Naive thymus-derived CD8-positive, alpha-beta T cell (primary cell): ENCODE data around the gene SFMBT2. TPM values are rescaled to one million over a fixed set of nuclear protein-coding genes. Genes with fewer than 3 reads are reported as not detected.
A peak's percentile ranks its signal among the peaks of the same experiment; 100 is the strongest.

Experiments used
- ATAC-seq, 2 donors: fragments of 150-1000 bp; cut with Tn5 transposase in 1 of 2; sonication (Bioruptor Pico), chemical (Tn5 transposase) in 1 of 2; 1 replicate in 1 of 2; 2 replicates in 1 of 2; pipeline ENCODE4 v1.10.0; 2021; ENCODE audit warnings: mild to moderate bottlenecking in 2 of 2, moderate library complexity in 2 of 2
- POLR2A ChIA-PET: fragments of 350-600 bp; sonication (Branson Sonifier 250); formaldehyde crosslinking; loops from one replicate; lab custom pipeline; 2021; ENCODE audit warnings: antibody characterized with exemption; lab: Charles Lee
- DNase-seq, 10 donors: peaks; one replicate each; pipeline versions ENCODE4 v3.0.0 to v3.0.0-alpha.2; 2020 to 2022
- H3K27ac Mint-ChIP-seq, 10 donors: one replicate each; pipeline ENCODE4 v1.8.0; 2020 to 2022; ENCODE audit warnings: mild to moderate bottlenecking in 10 of 10, mixed read lengths in 10 of 10, moderate library complexity in 4 of 10, inconsistent platforms in 1 of 10
- H3K27me3 Mint-ChIP-seq, 5 donors: one replicate each; pipeline ENCODE4 v1.8.0; 2021 to 2022; ENCODE audit warnings: mixed read lengths in 5 of 5
- H3K36me3 Mint-ChIP-seq, 3 donors: one replicate each; pipeline ENCODE4 v1.8.0; 2020 to 2022; ENCODE audit warnings: mixed read lengths in 3 of 3, mild to moderate bottlenecking in 2 of 3, inconsistent platforms in 1 of 3
- H3K4me1 Mint-ChIP-seq, 4 donors: one replicate each; pipeline ENCODE4 v1.8.0; 2021 to 2022; ENCODE audit warnings: mixed read lengths in 4 of 4
- H3K4me3 Mint-ChIP-seq, 10 donors: one replicate each; pipeline ENCODE4 v1.8.0; 2020 to 2022; ENCODE audit warnings: mild to moderate bottlenecking in 10 of 10, mixed read lengths in 10 of 10, moderate library complexity in 6 of 10, inconsistent platforms in 1 of 10
- H3K9me3 Mint-ChIP-seq, 9 donors: one replicate each; pipeline ENCODE4 v1.8.0; 2020 to 2022; ENCODE audit warnings: mixed read lengths in 9 of 9, mild to moderate bottlenecking in 3 of 9, inconsistent platforms in 1 of 9, moderate library complexity in 1 of 9
- polyA plus RNA-seq, 3 donors: library from polyadenylated mRNA; unstranded; fragments of 300-500 nt; fragmentation: Illumina TruSeq; gene quantifications; one replicate each; pipeline ENCODE4 v1.2.3, GENCODE V29; 2021
- total RNA-seq, 8 experiments: library from RNA in 2 of 8; stranded (reverse) in 2 of 8; gene quantifications; one replicate each; pipeline ENCODE4 v1.2.3 and lab custom pipeline; 2021 to 2026

SFMBT2 gene
- total and polyA plus RNA-seq, 5 experiments from 2014 or later = 2.2 to 31.8 (median 6.7) TPM

DNA sequence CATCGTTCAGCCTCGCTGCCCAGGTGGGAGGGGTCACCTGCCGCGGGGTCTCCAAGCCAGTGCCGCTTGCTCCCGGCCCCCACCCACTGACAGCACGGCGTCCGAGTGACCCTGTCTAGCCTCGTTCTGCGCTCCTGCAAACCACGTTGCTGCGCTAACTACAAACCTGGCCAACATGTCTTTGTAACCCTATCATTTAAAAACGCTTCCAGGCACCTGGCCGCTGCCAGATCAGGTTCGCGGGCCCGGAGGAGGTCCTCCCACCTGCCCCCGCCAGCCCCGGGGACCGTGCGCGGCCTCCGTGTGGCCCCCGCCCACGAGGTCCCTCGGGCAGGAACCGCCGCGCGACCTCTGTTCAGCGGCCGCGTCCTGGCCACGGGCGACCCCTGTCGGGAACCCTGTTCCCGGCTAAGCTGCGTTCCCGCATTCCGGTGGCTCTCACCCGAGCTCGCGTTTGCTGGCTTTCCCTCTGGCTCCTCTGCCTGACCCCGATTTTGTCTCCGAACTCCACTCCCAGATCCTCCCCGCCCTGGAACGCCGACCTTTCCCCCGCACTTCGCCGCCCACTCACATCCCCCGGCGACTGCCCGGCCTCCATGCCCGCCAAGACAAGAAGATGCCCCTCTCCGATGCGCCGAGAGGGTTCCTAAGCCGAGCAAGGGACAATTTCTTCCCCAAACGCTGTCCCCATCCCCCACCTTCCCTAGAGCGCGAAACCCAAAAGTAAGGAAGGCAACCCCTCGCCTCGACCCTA, 2.4 kb downstream of the SFMBT2 start:
- H3K27ac Mint-ChIP-seq = peak overlapping the region; percentile 79 to 98 (median 95)
- no peaks in the 10 kb centered on the region for H3K9me3 Mint-ChIP-seq
- H3K27me3 Mint-ChIP-seq = peaks cover 0 to 4% (median 0%) of the 10 kb centered on the region in 5 donors
- peak in 8 of 10 donors; percentile 14 to 53 (median 44) for DNase-seq
- H3K36me3 Mint-ChIP-seq = peaks cover 0 to 7% (median 0%) of the 10 kb centered on the region in 3 donors
- peak overlapping the region; percentile 91 to 99 (median 96) for H3K4me3 Mint-ChIP-seq
- peak; percentile 7 to 31 for ATAC-seq
- H3K4me1 Mint-ChIP-seq = peaks cover 25 to 69% (median 52%) of the 10 kb centered on the region in 4 donors
- POLR2A ChIA-PET = interaction anchor here (0.5 to 3.6 kb wide), 11 partner anchors 9 to 481 kb away, joined by 3 to 22 read pairs (median 4); no protein-coding TSS in a partner anchor

DNA sequence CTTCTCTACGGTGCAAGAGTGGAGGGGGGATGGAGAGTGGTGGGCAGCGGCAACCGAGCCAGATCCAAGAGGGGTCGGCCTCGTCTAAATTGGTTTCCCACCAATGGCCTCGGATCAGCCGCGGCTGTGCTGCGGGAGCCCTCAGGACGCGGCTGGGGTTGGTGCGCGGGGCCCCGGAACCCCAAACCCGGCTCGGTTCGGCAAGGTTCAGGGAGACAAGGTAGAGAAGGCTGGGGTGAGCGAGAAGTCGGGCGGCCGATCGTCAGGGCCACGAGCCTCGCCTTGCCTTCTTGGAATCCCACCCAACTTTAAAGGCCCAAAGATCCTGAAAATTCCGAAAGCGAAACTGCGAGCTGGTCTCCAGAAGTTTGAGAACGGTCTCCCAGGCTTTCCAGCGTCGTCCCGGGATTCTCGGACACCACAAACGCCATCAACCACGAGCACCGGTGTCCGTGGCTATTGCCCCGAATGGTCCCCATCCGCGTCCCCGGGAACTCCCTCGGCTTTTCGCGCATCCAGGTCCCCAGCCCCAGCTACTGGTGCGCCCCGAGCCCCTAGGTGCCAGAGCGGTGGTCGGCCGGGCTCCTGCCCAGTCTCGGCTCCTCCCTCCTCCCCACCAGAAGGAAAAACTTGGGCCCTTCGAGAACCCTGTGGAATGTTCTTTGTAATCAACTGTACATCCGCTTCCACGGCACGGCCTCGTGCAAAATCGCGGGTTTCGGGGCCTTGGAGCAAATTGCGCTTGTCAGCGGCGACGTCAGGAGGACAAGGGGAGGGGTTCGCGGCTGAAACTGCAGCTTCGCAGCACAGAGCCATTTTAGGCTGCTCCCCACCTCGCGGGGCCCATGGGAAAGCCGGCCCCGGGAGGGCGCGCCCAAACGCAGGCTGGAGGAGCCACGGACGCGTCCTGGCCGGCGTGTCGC, 3.2 kb downstream of the SFMBT2 start:
- no peaks in the 10 kb centered on the region for H3K9me3 Mint-ChIP-seq
- H3K27ac Mint-ChIP-seq = peak overlapping the region; percentile 58 to 93 (median 84)
- H3K36me3 Mint-ChIP-seq = peaks cover 0 to 7% (median 0%) of the 10 kb centered on the region in 3 donors
- peaks cover 0 to 4% (median 0%) of the 10 kb centered on the region in 5 donors for H3K27me3 Mint-ChIP-seq
- H3K4me1 Mint-ChIP-seq = peaks cover 25 to 75% (median 58%) of the 10 kb centered on the region in 4 donors
- DNase-seq (peak; percentile 36 to 75 (median 54)), ATAC-seq (peak; percentile 18 to 31)
- POLR2A ChIA-PET = interaction anchor here (0.7 to 1.8 kb wide), 5 partner anchors 22 to 286 kb away, joined by 3 to 6 read pairs (median 4); no protein-coding TSS in a partner anchor
- peak overlapping the region; percentile 85 to 99 (median 94) for H3K4me3 Mint-ChIP-seq

DNA sequence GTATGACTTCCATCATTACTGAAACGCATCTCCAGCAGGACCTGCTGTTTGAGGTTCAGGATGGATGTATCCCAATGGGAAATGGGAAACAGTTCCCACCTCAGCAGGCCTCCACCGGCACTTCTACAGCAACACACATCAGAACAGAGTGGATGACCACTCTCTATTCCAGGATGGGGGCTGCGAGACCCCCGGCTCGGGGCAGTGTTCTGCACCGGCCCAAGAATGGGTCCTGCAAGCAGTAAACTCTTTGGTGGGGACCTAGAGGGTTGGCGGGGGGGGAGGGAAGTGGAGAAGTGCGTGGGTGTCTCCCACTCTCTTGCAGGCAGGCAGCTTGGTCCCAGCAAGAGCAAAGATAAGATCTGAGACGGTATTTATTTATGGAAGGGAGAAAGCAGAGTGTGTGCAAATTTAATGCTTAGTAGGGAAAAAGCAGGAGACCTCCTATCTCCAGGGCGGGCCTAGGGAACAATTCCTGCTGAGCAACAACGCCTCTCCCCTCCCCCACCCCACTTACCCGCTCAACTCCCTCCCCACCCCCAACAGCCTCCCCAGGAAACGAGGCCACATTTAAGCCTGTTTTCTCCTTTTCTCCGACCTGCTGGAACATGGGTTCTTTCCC, 4.0 kb downstream of the SFMBT2 start:
- Mint-ChIP-seq H3K4me1 (peaks cover 24 to 75% (median 57%) of the 10 kb centered on the region in 4 donors), H3K27ac (peak overlapping the region in 9 of 10 donors; percentile 14 to 92 (median 80))

DNA sequence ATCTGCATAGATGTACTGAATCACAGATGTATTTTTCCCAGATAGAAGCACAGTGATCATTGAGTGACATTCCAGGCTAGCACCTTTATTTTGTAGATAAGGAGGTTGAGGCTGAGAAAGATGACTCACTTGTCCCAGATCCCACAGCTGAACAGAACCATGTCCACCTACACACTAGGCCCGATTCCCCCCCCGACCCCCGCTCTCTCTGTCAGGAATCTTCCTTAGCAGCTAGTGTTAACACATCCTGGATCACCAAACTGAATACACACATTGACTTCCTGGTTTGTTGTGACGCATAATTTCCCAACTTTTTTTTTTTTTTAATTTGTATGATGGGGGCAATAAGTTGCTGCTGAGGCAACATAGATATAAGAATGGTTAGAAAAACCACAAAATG, 5.2 kb downstream of the SFMBT2 start:
- ATAC-seq (no peak), DNase-seq (no peak)
- H3K4me1 Mint-ChIP-seq = peaks cover 24 to 81% (median 65%) of the 10 kb centered on the region in 4 donors
- peak overlapping the region in 5 of 10 donors; percentile 23 to 49 (median 43) for H3K27ac Mint-ChIP-seq
- POLR2A ChIA-PET = interaction anchor here (0.6 to 0.9 kb wide), 2 partner anchors 79 to 238 kb away, joined by 3 to 4 read pairs; no protein-coding TSS in a partner anchor
- H3K36me3 Mint-ChIP-seq = peaks cover 0 to 18% (median 0%) of the 10 kb centered on the region in 3 donors
- no peaks in the 10 kb centered on the region for H3K27me3 Mint-ChIP-seq
- peak overlapping the region in 4 of 10 donors; percentile 6 to 95 (median 35) for H3K4me3 Mint-ChIP-seq
- H3K9me3 Mint-ChIP-seq = no peaks in the 10 kb centered on the region

More for the DNA sequence above, 4.0 kb downstream of the SFMBT2 start:
- DNase-seq = peak in 1 of 10 donors; percentile 3
- peak overlapping the region; percentile 46 to 99 (median 92) for H3K4me3 Mint-ChIP-seq
- H3K36me3 Mint-ChIP-seq = peaks cover 0 to 14% (median 0%) of the 10 kb centered on the region in 3 donors
- H3K9me3 Mint-ChIP-seq = no peaks in the 10 kb centered on the region
- POLR2A ChIA-PET = interaction anchor here (1.2 kb wide), 1 partner anchor 24 kb away, joined by 4 read pairs; no protein-coding TSS in a partner anchor
- H3K27me3 Mint-ChIP-seq = peaks cover 0 to 4% (median 0%) of the 10 kb centered on the region in 5 donors
- ATAC-seq = no peak

DNA sequence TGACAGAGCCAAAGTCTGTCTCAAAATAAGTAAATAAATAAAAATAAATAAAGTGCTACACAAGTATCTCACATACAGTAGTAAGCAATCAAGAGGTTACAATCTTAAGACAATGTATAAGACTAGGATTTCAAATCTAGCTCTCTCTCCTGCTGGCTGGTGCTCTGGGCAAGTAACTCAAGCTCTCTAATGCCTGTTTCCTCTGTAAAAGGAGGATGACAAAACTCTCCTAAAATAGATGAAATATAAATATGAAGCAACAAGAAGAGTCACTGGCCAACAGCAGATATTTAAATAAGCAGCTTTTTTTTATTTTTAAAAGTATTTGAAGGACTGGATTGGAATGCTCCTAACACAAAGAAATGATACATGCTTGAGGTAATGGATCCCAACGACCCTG, 7.2 kb downstream of the SFMBT2 start:
- Mint-ChIP-seq H3K27ac (no peak overlapping the region), H3K27me3 (no peaks in the 10 kb centered on the region), H3K9me3 (no peaks in the 10 kb centered on the region), H3K4me3 (no peak overlapping the region), H3K36me3 (peaks cover 0 to 21% (median 0%) of the 10 kb centered on the region in 3 donors), H3K4me1 (peaks cover 24 to 82% (median 77%) of the 10 kb centered on the region in 4 donors)
- ATAC-seq (no peak), DNase-seq (no peak)
- POLR2A ChIA-PET = interaction anchor here (0.7 kb wide), 1 partner anchor 1130 kb away, joined by 3 read pairs; no protein-coding TSS in a partner anchor

DNA sequence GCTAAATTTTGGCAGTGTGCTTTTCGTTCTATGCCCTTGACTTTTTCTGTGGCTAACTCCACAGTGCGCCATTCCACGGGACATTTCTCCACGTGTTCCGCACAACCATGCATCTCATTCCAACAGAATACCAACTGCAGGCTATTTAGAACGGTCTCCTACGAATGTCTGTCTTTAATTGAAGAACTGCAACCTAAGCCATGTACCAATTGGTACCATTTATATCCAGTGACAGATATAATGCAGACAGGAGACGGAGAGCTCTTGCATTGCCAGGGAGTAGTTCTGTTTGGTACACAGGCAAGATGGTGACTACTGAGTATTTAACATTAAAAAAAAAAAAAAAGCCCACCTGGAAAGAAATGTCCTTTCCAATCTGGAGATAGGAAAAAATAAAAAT, 9.1 kb downstream of the SFMBT2 start:
- H3K9me3 Mint-ChIP-seq = no peaks in the 10 kb centered on the region
- H3K27me3 Mint-ChIP-seq = no peaks in the 10 kb centered on the region
- POLR2A ChIA-PET = no interaction called here
- H3K36me3 Mint-ChIP-seq = peaks cover 0 to 23% (median 0%) of the 10 kb centered on the region in 3 donors
- ATAC-seq (no peak), DNase-seq (no peak)
- H3K4me1 Mint-ChIP-seq = peaks cover 35 to 86% (median 78%) of the 10 kb centered on the region in 4 donors
- peak overlapping the region in 1 of 10 donors; percentile 15 for H3K27ac Mint-ChIP-seq
- no peak overlapping the region for H3K4me3 Mint-ChIP-seq

DNA sequence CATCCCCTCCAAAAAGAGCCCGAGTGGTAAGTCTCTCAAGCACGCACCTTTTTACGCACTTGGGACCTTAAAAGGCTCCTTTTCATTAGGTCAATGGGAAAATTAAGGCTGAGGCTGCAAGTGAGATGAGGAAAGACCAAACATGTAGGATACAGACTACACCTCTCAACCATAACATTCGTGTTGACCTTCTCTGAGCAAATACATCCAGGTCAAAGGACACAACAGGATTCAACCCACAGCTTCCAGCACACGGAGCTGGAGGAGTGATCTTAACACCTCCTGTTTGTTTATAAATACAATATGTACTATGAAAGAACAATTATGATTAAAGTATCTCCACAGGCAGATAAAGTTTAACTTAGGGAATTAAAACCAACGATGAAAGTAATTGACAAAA, 9.7 kb downstream of the SFMBT2 start:
- Mint-ChIP-seq H3K36me3 (peaks cover 0 to 23% (median 3%) of the 10 kb centered on the region in 3 donors), H3K27ac (peak overlapping the region in 1 of 10 donors; percentile 15), H3K4me1 (peaks cover 36 to 85% (median 76%) of the 10 kb centered on the region in 4 donors), H3K27me3 (no peaks in the 10 kb centered on the region), H3K9me3 (no peaks in the 10 kb centered on the region), H3K4me3 (no peak overlapping the region)
- ATAC-seq (no peak), DNase-seq (no peak)
- POLR2A ChIA-PET = no interaction called here

DNA sequence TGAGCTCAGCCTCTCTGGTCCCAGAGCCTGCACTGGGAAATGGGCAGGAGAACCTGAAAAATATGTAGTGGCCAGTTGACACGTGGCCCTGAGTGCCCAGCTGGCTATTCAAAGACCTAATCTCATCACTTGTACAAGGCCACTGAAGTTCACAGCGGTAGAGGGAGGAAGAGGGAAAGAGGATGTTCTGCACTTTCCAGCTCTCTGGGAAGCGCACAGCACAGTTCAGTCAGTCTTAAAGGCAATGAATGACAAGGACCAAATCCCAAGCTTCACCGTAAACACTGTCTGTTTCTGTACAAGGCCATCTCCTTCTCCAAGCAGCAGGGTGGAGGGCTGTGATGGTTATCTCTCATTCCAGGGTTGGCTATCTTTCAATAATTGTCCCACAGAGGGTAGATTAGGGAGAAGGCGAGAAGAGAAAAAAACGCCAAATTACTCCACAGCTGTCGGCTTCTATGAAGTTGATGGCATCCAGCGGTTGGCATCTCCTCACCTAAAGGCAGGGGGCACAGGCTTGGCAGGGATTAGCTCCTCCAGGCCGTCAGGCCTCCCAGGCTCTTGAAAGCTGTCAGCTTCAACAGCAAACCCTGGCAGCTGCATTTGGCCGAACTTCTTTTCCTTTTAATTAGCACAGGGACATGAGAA, 10.6 kb downstream of the SFMBT2 start:
- POLR2A ChIA-PET = interaction anchor here (1.1 to 1.9 kb wide), 2 partner anchors 9 to 13 kb away, joined by 5 read pairs; no protein-coding TSS in a partner anchor
- no peaks in the 10 kb centered on the region for H3K9me3 Mint-ChIP-seq
- ATAC-seq = no peak
- peaks cover 34 to 85% (median 77%) of the 10 kb centered on the region in 4 donors for H3K4me1 Mint-ChIP-seq
- H3K36me3 Mint-ChIP-seq = peaks cover 0 to 25% (median 6%) of the 10 kb centered on the region in 3 donors
- H3K27me3 Mint-ChIP-seq = no peaks in the 10 kb centered on the region
- H3K4me3 Mint-ChIP-seq = no peak overlapping the region
- DNase-seq = no peak
- H3K27ac Mint-ChIP-seq = peak overlapping the region in 2 of 10 donors; percentile 12 to 74

DNA sequence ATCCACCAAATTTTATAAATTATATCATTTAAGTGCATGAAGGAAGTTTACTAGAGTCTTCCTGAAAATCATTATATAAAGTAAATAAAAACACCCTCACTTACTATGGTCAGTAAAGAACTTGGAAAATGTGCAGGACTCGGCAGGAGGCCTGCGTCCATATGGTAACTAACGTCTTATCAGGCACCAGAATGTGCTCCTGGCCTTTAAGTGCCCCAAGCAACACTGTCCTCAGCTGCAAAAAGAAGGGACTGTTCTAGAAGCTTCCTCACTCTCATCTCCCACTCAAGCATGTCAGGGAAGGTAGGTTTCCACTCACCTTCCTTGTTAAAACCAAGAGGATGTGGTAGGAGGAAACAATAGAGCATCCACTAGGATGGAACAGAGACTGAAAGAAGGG, 11.3 kb downstream of the SFMBT2 start:
- POLR2A ChIA-PET = interaction anchor here (1.1 to 1.9 kb wide), 2 partner anchors 10 to 12 kb away, joined by 5 read pairs; no protein-coding TSS in a partner anchor
- no peaks in the 10 kb centered on the region for H3K9me3 Mint-ChIP-seq
- DNase-seq = no peak
- ATAC-seq = no peak
- H3K4me3 Mint-ChIP-seq = peak overlapping the region in 2 of 10 donors; percentile 9 to 26
- peak overlapping the region in 2 of 10 donors; percentile 12 to 53 for H3K27ac Mint-ChIP-seq
- peaks cover 37 to 84% (median 76%) of the 10 kb centered on the region in 4 donors for H3K4me1 Mint-ChIP-seq
- peaks cover 0 to 27% (median 6%) of the 10 kb centered on the region in 3 donors for H3K36me3 Mint-ChIP-seq
- no peaks in the 10 kb centered on the region for H3K27me3 Mint-ChIP-seq

DNA sequence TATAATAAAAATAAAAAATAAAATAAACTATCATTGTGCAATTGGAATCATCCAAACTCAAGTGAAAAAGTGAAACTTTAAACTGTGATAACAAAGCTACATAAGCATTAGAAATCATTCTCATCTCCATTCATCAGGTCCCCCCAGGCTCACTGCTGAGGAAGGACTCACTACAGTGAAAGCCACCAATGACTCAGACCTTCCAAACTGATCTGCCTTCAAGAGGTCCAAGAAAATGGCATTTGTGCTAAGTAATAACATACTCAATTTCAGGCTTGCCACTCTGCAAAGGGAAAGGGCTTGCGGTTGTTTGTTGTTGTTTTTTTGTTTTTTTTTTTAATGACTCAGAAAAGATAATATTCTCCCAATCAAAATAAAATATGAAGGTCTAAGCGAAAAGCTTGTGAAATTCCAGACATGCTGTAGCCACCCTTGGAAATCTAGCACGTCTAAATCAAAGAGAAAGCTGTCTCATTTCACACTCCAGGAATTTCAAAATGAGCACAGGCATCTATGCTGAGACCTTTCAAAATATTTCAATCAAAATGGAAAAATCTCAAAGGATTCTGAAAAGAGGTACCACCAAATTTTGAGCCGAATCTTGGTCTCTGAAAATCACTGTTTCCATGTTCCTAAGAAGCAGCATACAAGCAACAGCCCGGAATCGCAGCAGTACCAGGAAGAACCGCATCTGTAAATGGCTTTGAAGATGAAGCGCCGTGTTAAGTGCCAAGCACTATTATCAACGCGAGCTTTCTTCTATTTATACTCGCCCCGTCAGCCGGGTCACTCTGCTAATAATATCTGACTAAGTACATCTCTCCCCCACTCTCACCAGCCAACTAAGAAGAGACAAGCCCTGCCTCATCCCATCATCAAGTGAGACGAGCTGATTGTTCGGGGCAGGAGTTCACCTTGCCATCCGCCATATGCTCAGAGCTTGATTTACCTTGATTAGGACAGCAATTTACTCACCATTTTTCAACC, 13.5 kb downstream of the SFMBT2 start:
- H3K36me3 Mint-ChIP-seq = peaks cover 0 to 21% (median 6%) of the 10 kb centered on the region in 3 donors
- POLR2A ChIA-PET = interaction anchor here (0.6 kb wide), 1 partner anchor 1202 kb away, joined by 3 read pairs; no protein-coding TSS in a partner anchor
- no peaks in the 10 kb centered on the region for H3K9me3 Mint-ChIP-seq
- H3K27me3 Mint-ChIP-seq = no peaks in the 10 kb centered on the region
- peak overlapping the region in 3 of 10 donors; percentile 12 to 79 (median 17) for H3K27ac Mint-ChIP-seq
- peaks cover 42 to 84% (median 81%) of the 10 kb centered on the region in 4 donors for H3K4me1 Mint-ChIP-seq
- ATAC-seq (no peak), DNase-seq (no peak)
- H3K4me3 Mint-ChIP-seq = no peak overlapping the region
